ENCODE results near the gene ZFHX3. TPM values are rescaled to one million over a fixed set of nuclear protein-coding genes. Genes with fewer than 3 reads are reported as not detected.

ZFHX3 gene
- total RNA-seq, 1 donor from 2014 or later = 48.5 TPM

GRCh38 chr16:73046202-73046848 is 1.6 kb downstream of the ZFHX3 start:
- Mint-ChIP-seq H3K4me1 (ENCODE audit: unreplicated experiment) (peaks cover 65% of the 10 kb centered on the region), H3K27me3 (no peaks in the 10 kb centered on the region), H3K4me3 (peak overlapping the region; percentile 93), H3K36me3 (peaks cover 10% of the 10 kb centered on the region), H3K9me3 (no peaks in the 10 kb centered on the region), H3K27ac (peak overlapping the region; percentile 96)
- no peak for TF ChIP-seq CTCF (conservative IDR thresholded peaks at IDR 0.05)
- no peak for DNase-seq (ENCODE audit: extremely low spot score, unreplicated experiment)

- Mint-ChIP-seq H3K27me3 (no peaks in the 10 kb centered on the region), H3K4me1 (ENCODE audit: unreplicated experiment) (peaks cover 69% of the 10 kb centered on the region), H3K36me3 (peaks cover 13% of the 10 kb centered on the region), H3K4me3 (peak overlapping the region; percentile 71), H3K9me3 (no peaks in the 10 kb centered on the region), H3K27ac (peak overlapping the region; percentile 77)
- no peak for DNase-seq (ENCODE audit: extremely low spot score, unreplicated experiment)
- no peak for TF ChIP-seq CTCF (conservative IDR thresholded peaks at IDR 0.05)
Measured at GRCh38 chr16:73043828-73044467, 4.0 kb downstream of the ZFHX3 start.

- no peak for TF ChIP-seq CTCF (conservative IDR thresholded peaks at IDR 0.05)
- no peaks in the 10 kb centered on the region for H3K27me3 Mint-ChIP-seq
- DNase-seq (ENCODE audit: extremely low spot score, unreplicated experiment) = no peak
- H3K36me3 Mint-ChIP-seq = peaks cover 13% of the 10 kb centered on the region
- peak overlapping the region; percentile 37 for H3K4me3 Mint-ChIP-seq
- H3K4me1 Mint-ChIP-seq (ENCODE audit: unreplicated experiment) = peaks cover 70% of the 10 kb centered on the region
- no peaks in the 10 kb centered on the region for H3K9me3 Mint-ChIP-seq
- H3K27ac Mint-ChIP-seq = peak overlapping the region; percentile 77
Measured at GRCh38 chr16:73042807-73043206, 5.1 kb downstream of the ZFHX3 start.

GRCh38 chr16:73041676-73042075 is 6.3 kb downstream of the ZFHX3 start:
- H3K36me3 Mint-ChIP-seq = peaks cover 13% of the 10 kb centered on the region
- H3K27me3 Mint-ChIP-seq = no peaks in the 10 kb centered on the region
- no peaks in the 10 kb centered on the region for H3K9me3 Mint-ChIP-seq
- H3K27ac Mint-ChIP-seq = peak overlapping the region; percentile 55
- no peak for TF ChIP-seq CTCF (conservative IDR thresholded peaks at IDR 0.05)
- H3K4me1 Mint-ChIP-seq (ENCODE audit: unreplicated experiment) = peaks cover 74% of the 10 kb centered on the region
- no peak for DNase-seq (ENCODE audit: extremely low spot score, unreplicated experiment)
- H3K4me3 Mint-ChIP-seq = peak overlapping the region; percentile 39

DNA sequence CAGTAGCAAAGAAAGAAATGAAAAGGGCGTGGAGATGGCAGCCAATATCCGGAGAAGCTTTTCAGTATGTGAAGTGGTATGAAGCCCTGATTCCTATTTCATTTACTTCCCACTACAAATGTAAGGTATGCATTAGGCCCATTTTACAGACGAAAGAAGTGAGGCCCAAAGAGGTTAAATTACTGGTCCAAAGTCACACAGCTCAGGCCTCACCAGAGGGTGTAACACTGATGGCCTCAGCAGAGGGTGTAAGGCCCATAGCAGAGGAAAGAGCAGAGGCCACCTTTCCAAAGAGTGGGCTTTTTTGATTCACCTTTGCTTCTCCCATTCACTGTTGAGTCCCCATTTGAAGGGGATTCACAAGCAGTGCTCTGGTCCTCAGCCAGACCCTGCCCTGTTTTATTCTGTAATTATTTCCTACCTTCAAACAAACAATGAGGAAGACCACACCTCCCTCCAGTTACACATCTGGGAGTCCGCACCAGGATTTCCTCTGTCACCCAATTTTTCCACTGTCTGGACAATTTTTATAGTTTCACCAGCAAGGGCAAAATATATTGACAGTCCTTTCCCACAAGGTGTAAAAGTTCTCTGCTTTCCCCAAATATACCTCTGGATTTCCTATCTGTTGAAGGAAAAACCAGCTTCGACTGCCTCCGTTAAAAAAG is 7.1 kb downstream of the ZFHX3 start:
- no peak for DNase-seq (ENCODE audit: extremely low spot score, unreplicated experiment)
- no peaks in the 10 kb centered on the region for H3K27me3 Mint-ChIP-seq
- TF ChIP-seq CTCF (conservative IDR thresholded peaks at IDR 0.05) = no peak
- H3K4me3 Mint-ChIP-seq = no peak overlapping the region
- peaks cover 13% of the 10 kb centered on the region for H3K36me3 Mint-ChIP-seq
- H3K4me1 Mint-ChIP-seq (ENCODE audit: unreplicated experiment) = peaks cover 71% of the 10 kb centered on the region
- no peak overlapping the region for H3K27ac Mint-ChIP-seq
- H3K9me3 Mint-ChIP-seq = no peaks in the 10 kb centered on the region

Measured in type B pancreatic cell (in vitro differentiated cells).